WTC11 (cell line): ENCODE data around the gene ACP3. TPM values are rescaled to one million over a fixed set of nuclear protein-coding genes. Genes with fewer than 3 reads are reported as not detected.

Source experiments
- ATAC-seq: fragments of 200-7000 bp; cut with Tn5 transposase; 2 replicates; pipeline ENCODE4 v1.10.0; 2021; ENCODE audit warnings: mild to moderate bottlenecking, moderate library complexity
- CTCF ChIA-PET: fragments of 300-600 bp; sonication (Branson Sonifier 250); formaldehyde crosslinking; loops from one replicate; lab custom pipeline; 2021; ENCODE audit warnings: antibody characterized with exemption; lab: Charles Lee
- POLR2A ChIA-PET: fragments of 350-600 bp; sonication (Branson Sonifier 250); formaldehyde crosslinking; loops from one replicate; lab custom pipeline; 2021; ENCODE audit warnings: antibody characterized with exemption; lab: Charles Lee
- DNase-seq: peaks from one replicate; pipeline ENCODE4 v3.0.0; 2021; ENCODE audit warnings: low spot score
- H3K27ac Mint-ChIP-seq: 2 replicates; pipeline ENCODE4 v1.8.0; 2021; ENCODE audit warnings: mixed read lengths
- H3K27me3 Mint-ChIP-seq: 2 replicates; pipeline ENCODE4 v1.8.0; 2021; ENCODE audit warnings: low read depth, mild to moderate bottlenecking, moderate library complexity, mixed read lengths
- H3K36me3 Mint-ChIP-seq: 2 replicates; pipeline ENCODE4 v1.8.0; 2021; ENCODE audit warnings: mixed read lengths
- H3K4me1 Mint-ChIP-seq: 2 replicates; pipeline ENCODE4 v1.8.0; 2022; ENCODE audit warnings: mixed read lengths
- H3K4me3 Mint-ChIP-seq: 2 replicates; pipeline ENCODE4 v1.8.0; 2021; ENCODE audit warnings: mild to moderate bottlenecking, moderate library complexity, mixed read lengths
- H3K9me3 Mint-ChIP-seq: 2 replicates; pipeline ENCODE4 v1.8.0; 2021; ENCODE audit warnings: mixed read lengths
- CREM ChIP-seq: sonication (generic); formaldehyde crosslinking; IDR thresholded peaks from 2 replicates; pipeline ENCODE4 v1.8.1; 2022; ENCODE audit warnings: mild to moderate bottlenecking, missing genetic modification reagents, moderate library complexity
- ESRRA ChIP-seq: sonication (generic); formaldehyde crosslinking; IDR thresholded peaks from 2 replicates; pipeline ENCODE4 v1.8.1; 2022; ENCODE audit warnings: mild to moderate bottlenecking, missing genetic modification reagents, borderline replicate concordance
- FOXJ3 ChIP-seq: sonication (generic); formaldehyde crosslinking; IDR thresholded peaks from 2 replicates; pipeline ENCODE4 v1.9.0; 2021; ENCODE audit warnings: missing genetic modification reagents, mild to moderate bottlenecking, borderline replicate concordance
- FOXK1 ChIP-seq: sonication (generic); formaldehyde crosslinking; IDR thresholded peaks from 2 replicates; pipeline ENCODE4 v1.8.0; 2022; ENCODE audit warnings: mild to moderate bottlenecking, moderate library complexity, missing genetic modification reagents
- GTF2I ChIP-seq: fragments of 250-450 bp; sonication (Bioruptor Pico); conservative IDR thresholded peaks from 2 replicates; pipeline ENCODE4 v1.4.0; 2021; ENCODE audit warnings: mild to moderate bottlenecking
- HMGA2 ChIP-seq: fragments of 250-450 bp; sonication (Bioruptor Pico); IDR thresholded peaks from 2 replicates; pipeline ENCODE4 v1.4.0; 2021; ENCODE audit warnings: mild to moderate bottlenecking, moderate library complexity
- JUN ChIP-seq: sonication (generic); formaldehyde crosslinking; IDR thresholded peaks from 2 replicates; pipeline ENCODE4 v1.8.0; 2023; ENCODE audit warnings: mild to moderate bottlenecking, missing genetic modification reagents
- KAT7 ChIP-seq: sonication (generic); formaldehyde crosslinking; IDR thresholded peaks from 2 replicates; pipeline ENCODE4 v1.8.1; 2023; ENCODE audit warnings: missing genetic modification reagents, mild to moderate bottlenecking, borderline replicate concordance
- MYBL2 ChIP-seq: sonication (generic); formaldehyde crosslinking; IDR thresholded peaks from 2 replicates; pipeline ENCODE4 v1.8.1; 2023; ENCODE audit warnings: mild to moderate bottlenecking, moderate library complexity, missing genetic modification reagents
- NR2C2 ChIP-seq: sonication (generic); formaldehyde crosslinking; IDR thresholded peaks from 2 replicates; pipeline ENCODE4 v1.8.0; 2022; ENCODE audit warnings: mild to moderate bottlenecking, missing genetic modification reagents
- OVOL2 ChIP-seq: fragments of 250-450 bp; sonication (Bioruptor Pico); IDR thresholded peaks from 2 replicates; pipeline ENCODE4 v1.9.0; 2021; ENCODE audit warnings: mild to moderate bottlenecking, borderline replicate concordance
- SMAD3 ChIP-seq: sonication (generic); formaldehyde crosslinking; IDR thresholded peaks from 2 replicates; pipeline ENCODE4 v1.8.0; 2022; ENCODE audit warnings: missing genetic modification reagents, mild to moderate bottlenecking, borderline replicate concordance
- ZNF121 ChIP-seq: sonication (generic); formaldehyde crosslinking; IDR thresholded peaks from 2 replicates; pipeline ENCODE4 v1.8.0; 2023; ENCODE audit warnings: missing genetic modification reagents
- total RNA-seq: library from RNA; stranded (reverse); gene quantifications from 3 replicates; pipeline ENCODE4 v1.2.3, GENCODE V29; 2021
- TF ChIP-seq, protein P1 (sequence below): sonication (generic); formaldehyde crosslinking; IDR thresholded peaks from 2 replicates; pipeline ENCODE4 v1.8.1; 2023; ENCODE audit warnings: mild to moderate bottlenecking, missing genetic modification reagents, moderate library complexity
- TF ChIP-seq, protein P2 (sequence below): sonication (generic); formaldehyde crosslinking; IDR thresholded peaks from 2 replicates; pipeline ENCODE4 v1.8.1; 2022; ENCODE audit warnings: missing genetic modification reagents, borderline replicate concordance
- TF ChIP-seq, protein P3 (sequence below): sonication (generic); formaldehyde crosslinking; IDR thresholded peaks from 2 replicates; pipeline ENCODE4 v1.8.1; 2023; ENCODE audit warnings: mild to moderate bottlenecking, missing genetic modification reagents
- TF ChIP-seq, protein P4 (sequence below): fragments of 250-450 bp; sonication (Bioruptor Pico); IDR thresholded peaks from 2 replicates; pipeline ENCODE4 v2.1.2; 2022; ENCODE audit warnings: mild to moderate bottlenecking, moderate library complexity
- TF ChIP-seq, protein P5 (sequence below): sonication (generic); formaldehyde crosslinking; IDR thresholded peaks from 2 replicates; pipeline ENCODE4 v1.8.1; 2023; ENCODE audit warnings: mild to moderate bottlenecking, missing genetic modification reagents, moderate library complexity
- TF ChIP-seq, protein P6 (sequence below): fragments of 200-600 bp; IDR thresholded peaks from 2 replicates; pipeline ENCODE4 v1.8.0; 2022; ENCODE audit warnings: antibody characterized with exemption
- TF ChIP-seq, protein P7 (sequence below): sonication (generic); formaldehyde crosslinking; IDR thresholded peaks from 2 replicates; pipeline ENCODE4 v1.8.0; 2023; ENCODE audit warnings: missing genetic modification reagents, mild to moderate bottlenecking, borderline replicate concordance
- TF ChIP-seq, protein P8 (sequence below): sonication (generic); formaldehyde crosslinking; IDR thresholded peaks from 2 replicates; pipeline ENCODE4 v1.8.0; 2022; ENCODE audit warnings: mild to moderate bottlenecking, missing genetic modification reagents

ACP3 gene
- total RNA-seq, 1 experiment from 2014 or later = 2.5 TPM

DNA sequence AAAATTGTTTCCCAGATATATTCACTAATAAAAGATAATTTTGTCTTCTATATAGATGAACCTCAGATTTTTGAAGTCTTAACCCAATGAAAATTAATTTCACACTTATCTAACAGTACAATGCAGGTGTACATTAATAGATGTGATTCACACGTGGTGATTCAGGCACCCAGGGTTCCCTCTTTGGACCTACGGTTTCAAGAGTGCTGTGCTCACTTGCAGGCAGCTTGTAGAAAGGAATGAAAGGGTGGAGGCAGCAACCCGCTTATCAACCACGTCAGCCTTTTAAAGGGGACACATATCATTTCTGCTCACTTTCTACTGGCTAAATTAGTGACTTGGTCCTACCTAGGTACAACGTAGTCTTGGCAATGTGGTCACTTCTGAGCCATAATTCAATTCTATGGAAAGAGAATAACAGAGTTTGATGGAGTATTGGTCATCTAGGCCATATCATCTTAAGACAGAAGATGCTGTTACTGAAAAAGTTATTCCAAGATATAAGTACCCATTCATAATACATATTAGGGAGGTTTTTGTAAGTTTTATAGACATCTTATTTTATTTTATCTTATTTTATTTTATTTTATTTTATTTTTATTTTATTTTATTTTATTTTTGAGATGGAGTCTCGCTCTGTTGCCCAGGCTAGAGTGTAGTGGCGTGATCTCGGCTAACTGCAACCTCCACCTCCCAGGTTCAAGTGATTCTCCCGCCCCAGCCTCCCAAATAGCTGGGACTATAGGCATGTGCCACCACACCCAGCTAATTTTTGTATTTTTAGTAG lies 37.9 kb downstream of the ACP3 start:
- ChIA-PET CTCF (interaction anchor here (1.6 to 11.2 kb wide), 2 partner anchors 12 to 43 kb away, joined by 8 to 185 read pairs; no protein-coding TSS in a partner anchor), POLR2A (no interaction called here)
- DNase-seq (no peak), ATAC-seq (no peak)
- H3K27ac Mint-ChIP-seq = no peak overlapping the region
- no peaks in the 10 kb centered on the region for H3K9me3 Mint-ChIP-seq
- H3K36me3 Mint-ChIP-seq = no peaks in the 10 kb centered on the region
- TF ChIP-seq HMGA2 (peak; percentile 91), NR2C2 (CRISPR knock-in tag) (no peak), JUN (CRISPR knock-in tag) (no peak)
- TF ChIP-seq, protein P1, sequence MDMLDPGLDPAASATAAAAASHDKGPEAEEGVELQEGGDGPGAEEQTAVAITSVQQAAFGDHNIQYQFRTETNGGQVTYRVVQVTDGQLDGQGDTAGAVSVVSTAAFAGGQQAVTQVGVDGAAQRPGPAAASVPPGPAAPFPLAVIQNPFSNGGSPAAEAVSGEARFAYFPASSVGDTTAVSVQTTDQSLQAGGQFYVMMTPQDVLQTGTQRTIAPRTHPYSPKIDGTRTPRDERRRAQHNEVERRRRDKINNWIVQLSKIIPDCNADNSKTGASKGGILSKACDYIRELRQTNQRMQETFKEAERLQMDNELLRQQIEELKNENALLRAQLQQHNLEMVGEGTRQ (CRISPR knock-in tag) = no peak
- TF ChIP-seq, protein P2, sequence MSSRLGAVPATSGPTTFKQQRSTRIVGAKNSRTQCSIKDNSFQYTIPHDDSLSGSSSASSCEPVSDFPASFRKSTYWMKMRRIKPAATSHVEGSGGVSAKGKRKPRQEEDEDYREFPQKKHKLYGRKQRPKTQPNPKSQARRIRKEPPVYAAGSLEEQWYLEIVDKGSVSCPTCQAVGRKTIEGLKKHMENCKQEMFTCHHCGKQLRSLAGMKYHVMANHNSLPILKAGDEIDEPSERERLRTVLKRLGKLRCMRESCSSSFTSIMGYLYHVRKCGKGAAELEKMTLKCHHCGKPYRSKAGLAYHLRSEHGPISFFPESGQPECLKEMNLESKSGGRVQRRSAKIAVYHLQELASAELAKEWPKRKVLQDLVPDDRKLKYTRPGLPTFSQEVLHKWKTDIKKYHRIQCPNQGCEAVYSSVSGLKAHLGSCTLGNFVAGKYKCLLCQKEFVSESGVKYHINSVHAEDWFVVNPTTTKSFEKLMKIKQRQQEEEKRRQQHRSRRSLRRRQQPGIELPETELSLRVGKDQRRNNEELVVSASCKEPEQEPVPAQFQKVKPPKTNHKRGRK (CRISPR knock-in tag) = no peak
- TF ChIP-seq, protein P3, sequence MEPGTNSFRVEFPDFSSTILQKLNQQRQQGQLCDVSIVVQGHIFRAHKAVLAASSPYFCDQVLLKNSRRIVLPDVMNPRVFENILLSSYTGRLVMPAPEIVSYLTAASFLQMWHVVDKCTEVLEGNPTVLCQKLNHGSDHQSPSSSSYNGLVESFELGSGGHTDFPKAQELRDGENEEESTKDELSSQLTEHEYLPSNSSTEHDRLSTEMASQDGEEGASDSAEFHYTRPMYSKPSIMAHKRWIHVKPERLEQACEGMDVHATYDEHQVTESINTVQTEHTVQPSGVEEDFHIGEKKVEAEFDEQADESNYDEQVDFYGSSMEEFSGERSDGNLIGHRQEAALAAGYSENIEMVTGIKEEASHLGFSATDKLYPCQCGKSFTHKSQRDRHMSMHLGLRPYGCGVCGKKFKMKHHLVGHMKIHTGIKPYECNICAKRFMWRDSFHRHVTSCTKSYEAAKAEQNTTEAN = no peak
- TF ChIP-seq, protein P4, sequence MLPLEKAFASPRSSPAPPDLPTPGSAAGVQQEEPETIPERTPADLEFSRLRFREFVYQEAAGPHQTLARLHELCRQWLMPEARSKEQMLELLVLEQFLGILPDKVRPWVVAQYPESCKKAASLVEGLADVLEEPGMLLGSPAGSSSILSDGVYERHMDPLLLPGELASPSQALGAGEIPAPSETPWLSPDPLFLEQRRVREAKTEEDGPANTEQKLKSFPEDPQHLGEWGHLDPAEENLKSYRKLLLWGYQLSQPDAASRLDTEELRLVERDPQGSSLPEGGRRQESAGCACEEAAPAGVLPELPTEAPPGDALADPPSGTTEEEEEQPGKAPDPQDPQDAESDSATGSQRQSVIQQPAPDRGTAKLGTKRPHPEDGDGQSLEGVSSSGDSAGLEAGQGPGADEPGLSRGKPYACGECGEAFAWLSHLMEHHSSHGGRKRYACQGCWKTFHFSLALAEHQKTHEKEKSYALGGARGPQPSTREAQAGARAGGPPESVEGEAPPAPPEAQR (CRISPR knock-in tag) = no peak
- H3K27me3 Mint-ChIP-seq = no peaks in the 10 kb centered on the region
- H3K4me1 Mint-ChIP-seq = peaks cover 25% of the 10 kb centered on the region
- no peak overlapping the region for H3K4me3 Mint-ChIP-seq

DNA sequence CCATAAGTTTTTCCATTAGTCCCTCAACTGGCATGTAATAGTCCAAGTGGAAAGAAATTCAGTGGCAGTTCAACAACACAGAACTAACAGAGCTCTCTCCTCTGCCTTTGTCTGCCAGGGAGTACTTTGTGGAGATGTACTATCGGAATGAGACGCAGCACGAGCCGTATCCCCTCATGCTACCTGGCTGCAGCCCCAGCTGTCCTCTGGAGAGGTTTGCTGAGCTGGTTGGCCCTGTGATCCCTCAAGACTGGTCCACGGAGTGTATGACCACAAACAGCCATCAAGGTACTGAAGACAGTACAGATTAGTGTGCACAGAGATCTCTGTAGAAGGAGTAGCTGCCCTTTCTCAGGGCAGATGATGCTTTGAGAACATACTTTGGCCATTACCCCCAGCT lies 39.4 kb downstream of the ACP3 start:
- Mint-ChIP-seq H3K9me3 (no peaks in the 10 kb centered on the region), H3K4me3 (no peak overlapping the region), H3K27ac (no peak overlapping the region), H3K27me3 (no peaks in the 10 kb centered on the region), H3K36me3 (no peaks in the 10 kb centered on the region), H3K4me1 (peaks cover 12% of the 10 kb centered on the region)
- TF ChIP-seq MYBL2 (CRISPR knock-in tag) (no peak), OVOL2 (CRISPR knock-in tag) (no peak), FOXK1 (CRISPR knock-in tag) (no peak), CREM (CRISPR knock-in tag) (no peak), FOXJ3 (CRISPR knock-in tag) (no peak), ZNF121 (CRISPR knock-in tag) (no peak), SMAD3 (CRISPR knock-in tag) (no peak), ESRRA (CRISPR knock-in tag) (no peak), KAT7 (CRISPR knock-in tag) (no peak), GTF2I (no peak)
- TF ChIP-seq, protein P5, sequence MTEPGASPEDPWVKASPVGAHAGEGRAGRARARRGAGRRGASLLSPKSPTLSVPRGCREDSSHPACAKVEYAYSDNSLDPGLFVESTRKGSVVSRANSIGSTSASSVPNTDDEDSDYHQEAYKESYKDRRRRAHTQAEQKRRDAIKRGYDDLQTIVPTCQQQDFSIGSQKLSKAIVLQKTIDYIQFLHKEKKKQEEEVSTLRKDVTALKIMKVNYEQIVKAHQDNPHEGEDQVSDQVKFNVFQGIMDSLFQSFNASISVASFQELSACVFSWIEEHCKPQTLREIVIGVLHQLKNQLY (CRISPR knock-in tag) = no peak
- TF ChIP-seq, protein P6, sequence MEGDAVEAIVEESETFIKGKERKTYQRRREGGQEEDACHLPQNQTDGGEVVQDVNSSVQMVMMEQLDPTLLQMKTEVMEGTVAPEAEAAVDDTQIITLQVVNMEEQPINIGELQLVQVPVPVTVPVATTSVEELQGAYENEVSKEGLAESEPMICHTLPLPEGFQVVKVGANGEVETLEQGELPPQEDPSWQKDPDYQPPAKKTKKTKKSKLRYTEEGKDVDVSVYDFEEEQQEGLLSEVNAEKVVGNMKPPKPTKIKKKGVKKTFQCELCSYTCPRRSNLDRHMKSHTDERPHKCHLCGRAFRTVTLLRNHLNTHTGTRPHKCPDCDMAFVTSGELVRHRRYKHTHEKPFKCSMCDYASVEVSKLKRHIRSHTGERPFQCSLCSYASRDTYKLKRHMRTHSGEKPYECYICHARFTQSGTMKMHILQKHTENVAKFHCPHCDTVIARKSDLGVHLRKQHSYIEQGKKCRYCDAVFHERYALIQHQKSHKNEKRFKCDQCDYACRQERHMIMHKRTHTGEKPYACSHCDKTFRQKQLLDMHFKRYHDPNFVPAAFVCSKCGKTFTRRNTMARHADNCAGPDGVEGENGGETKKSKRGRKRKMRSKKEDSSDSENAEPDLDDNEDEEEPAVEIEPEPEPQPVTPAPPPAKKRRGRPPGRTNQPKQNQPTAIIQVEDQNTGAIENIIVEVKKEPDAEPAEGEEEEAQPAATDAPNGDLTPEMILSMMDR = no peak
- TF ChIP-seq, protein P7, sequence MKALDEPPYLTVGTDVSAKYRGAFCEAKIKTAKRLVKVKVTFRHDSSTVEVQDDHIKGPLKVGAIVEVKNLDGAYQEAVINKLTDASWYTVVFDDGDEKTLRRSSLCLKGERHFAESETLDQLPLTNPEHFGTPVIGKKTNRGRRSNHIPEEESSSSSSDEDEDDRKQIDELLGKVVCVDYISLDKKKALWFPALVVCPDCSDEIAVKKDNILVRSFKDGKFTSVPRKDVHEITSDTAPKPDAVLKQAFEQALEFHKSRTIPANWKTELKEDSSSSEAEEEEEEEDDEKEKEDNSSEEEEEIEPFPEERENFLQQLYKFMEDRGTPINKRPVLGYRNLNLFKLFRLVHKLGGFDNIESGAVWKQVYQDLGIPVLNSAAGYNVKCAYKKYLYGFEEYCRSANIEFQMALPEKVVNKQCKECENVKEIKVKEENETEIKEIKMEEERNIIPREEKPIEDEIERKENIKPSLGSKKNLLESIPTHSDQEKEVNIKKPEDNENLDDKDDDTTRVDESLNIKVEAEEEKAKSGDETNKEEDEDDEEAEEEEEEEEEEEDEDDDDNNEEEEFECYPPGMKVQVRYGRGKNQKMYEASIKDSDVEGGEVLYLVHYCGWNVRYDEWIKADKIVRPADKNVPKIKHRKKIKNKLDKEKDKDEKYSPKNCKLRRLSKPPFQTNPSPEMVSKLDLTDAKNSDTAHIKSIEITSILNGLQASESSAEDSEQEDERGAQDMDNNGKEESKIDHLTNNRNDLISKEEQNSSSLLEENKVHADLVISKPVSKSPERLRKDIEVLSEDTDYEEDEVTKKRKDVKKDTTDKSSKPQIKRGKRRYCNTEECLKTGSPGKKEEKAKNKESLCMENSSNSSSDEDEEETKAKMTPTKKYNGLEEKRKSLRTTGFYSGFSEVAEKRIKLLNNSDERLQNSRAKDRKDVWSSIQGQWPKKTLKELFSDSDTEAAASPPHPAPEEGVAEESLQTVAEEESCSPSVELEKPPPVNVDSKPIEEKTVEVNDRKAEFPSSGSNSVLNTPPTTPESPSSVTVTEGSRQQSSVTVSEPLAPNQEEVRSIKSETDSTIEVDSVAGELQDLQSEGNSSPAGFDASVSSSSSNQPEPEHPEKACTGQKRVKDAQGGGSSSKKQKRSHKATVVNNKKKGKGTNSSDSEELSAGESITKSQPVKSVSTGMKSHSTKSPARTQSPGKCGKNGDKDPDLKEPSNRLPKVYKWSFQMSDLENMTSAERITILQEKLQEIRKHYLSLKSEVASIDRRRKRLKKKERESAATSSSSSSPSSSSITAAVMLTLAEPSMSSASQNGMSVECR (CRISPR knock-in tag) = no peak
- TF ChIP-seq, protein P8, sequence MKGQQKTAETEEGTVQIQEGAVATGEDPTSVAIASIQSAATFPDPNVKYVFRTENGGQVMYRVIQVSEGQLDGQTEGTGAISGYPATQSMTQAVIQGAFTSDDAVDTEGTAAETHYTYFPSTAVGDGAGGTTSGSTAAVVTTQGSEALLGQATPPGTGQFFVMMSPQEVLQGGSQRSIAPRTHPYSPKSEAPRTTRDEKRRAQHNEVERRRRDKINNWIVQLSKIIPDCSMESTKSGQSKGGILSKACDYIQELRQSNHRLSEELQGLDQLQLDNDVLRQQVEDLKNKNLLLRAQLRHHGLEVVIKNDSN (CRISPR knock-in tag) = no peak
- ChIA-PET POLR2A (no interaction called here), CTCF (interaction anchor here (2.4 to 11.2 kb wide), 2 partner anchors 14 to 42 kb away, joined by 10 to 185 read pairs; no protein-coding TSS in a partner anchor)
- no peak for DNase-seq
- ATAC-seq = no peak
